T-helper 2 cell treated with Interferon-gamma antibody and Interleukin-4, amounts not matched to agents 100 ng/mL and 5 ng/mL, for 36 hours (primary cell): ENCODE measurements around the gene EXOC1L. TPM values are rescaled to one million over a fixed set of nuclear protein-coding genes. Genes with fewer than 3 reads are reported as not detected.
"Not testable (repeated sequence)": the region's sequence is repeated elsewhere in the genome, so short reads cannot be mapped to it uniquely, and the experiment has no call there.

Experiments
- intact Hi-C: fragments of 100-400 bp; cut with micrococcal nuclease; formaldehyde crosslinking; loops from one replicate; pipeline ENCODE4 v1.15.1; 2023
- total RNA-seq: library from RNA; stranded (reverse); gene quantifications from 2 replicates; pipeline ENCODE4 v1.2.3, GENCODE V29; 2022

EXOC1L gene
- total RNA-seq, 1 donor from 2014 or later, result not detected

DNA sequence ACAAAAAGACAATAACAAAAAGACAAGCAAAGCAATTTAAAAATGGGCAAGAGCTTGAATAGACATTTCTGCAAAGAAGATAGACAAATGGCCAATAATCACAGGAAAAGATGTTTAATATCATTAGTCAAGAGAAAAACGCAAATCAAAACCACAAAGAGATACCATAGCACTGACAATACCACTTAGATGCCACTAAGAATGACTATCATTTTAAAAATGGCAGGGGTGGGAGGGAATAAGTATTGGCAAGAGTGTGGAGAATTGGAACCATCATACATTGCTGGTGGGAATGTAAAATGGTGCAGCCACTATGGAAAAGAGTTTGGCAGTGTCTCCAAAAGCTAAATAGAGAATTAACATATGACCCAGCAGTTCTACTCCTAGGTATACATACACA is 18.8 kb downstream of the EXOC1L start:
- intact Hi-C loops, result no loop called here

GRCh38 chr4:55838952-55839351 is 19.4 kb downstream of the EXOC1L start:
- intact Hi-C loops, result no loop called here

GRCh38 chr4:55840956-55841355 is 21.4 kb downstream of the EXOC1L start:
- intact Hi-C loops, result no loop called here

DNA sequence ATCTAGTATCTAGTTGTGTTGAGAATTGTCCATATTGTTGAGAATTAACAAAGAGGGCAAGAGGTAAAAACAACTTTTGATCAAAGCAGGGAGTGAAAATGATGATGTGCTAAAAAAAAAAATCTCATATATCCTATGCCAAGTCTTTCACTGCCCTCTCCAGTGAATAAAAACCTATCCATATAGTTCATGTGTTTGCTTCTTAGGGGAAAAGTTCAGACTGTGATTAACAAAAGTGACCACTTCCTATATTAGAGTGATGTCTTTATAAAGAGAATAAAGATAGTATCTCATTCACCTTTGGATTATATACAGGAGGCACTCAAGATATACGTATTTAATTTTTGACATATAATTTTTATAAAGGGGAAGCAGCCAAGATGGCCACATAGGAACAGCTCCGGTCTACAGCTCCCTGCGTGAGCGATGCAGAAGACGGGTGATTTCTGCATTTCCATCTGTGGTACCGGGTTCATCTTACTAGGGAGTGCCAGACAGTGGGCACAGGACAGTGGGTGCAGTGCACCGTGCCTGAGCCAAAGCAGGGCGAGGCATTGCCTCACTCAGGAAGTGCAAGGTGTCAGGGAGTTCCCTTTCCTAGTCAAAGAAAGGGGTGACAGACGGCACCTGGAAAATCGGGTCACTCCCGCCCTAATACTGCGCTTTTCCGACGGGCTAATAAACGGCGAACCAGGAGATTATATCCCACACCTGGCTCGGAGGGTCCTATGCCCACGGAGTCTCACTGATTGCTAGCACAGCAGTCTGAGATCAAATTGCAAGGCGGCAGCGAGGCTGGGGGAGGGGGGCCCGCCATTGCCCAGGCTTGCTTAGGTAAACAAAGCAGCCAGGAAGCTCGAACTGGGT is 22.0 kb downstream of the EXOC1L start:
- intact Hi-C loops, result not testable (repeated sequence)

GRCh38 chr4:55842312-55842711 is 22.7 kb downstream of the EXOC1L start:
- intact Hi-C loops, result not testable (repeated sequence)

DNA sequence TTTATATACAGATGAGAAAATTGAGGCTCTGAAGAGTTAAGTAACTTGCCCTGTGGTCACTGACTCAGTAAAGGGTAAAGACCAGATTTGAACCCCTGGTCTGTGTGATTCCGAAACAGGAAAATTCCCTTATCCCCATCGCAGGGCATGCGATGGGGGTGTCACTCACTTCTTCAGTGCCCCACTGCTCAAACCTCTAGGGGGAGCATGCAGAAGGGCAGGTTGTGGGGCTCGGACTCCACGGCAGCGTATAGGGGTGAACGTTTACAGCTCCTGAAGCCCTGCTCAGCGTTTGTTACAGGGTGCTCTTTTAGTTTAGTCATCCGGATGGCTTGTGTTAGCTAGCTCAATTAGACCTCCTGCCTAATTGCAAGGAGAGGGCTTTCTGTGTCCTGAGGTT is 30.1 kb downstream of the EXOC1L start:
- intact Hi-C loops, result loop anchor here (5.0 kb wide), 3 partner anchors 58 to 1787 kb away; partner anchors contain the start of genes CHIC2 and SRD5A3

- intact Hi-C loops, result loop anchor here (2.0 to 5.0 kb wide), 7 partner anchors 55 to 1790 kb away; partner anchors contain the start of genes AASDH, CHIC2, PPAT and SRD5A3
These were observed 32.3 kb downstream of the EXOC1L start for GRCh38 chr4:55851885-55852284.

- intact Hi-C loops, result loop anchor here (1.0 to 5.0 kb wide), 11 partner anchors 54 to 1791 kb away; partner anchors contain the start of genes AASDH, CEP135, CHIC2 and CLOCK
These were observed 34.0 kb downstream of the EXOC1L start, which contains the start of gene EXOC1 for GRCh38 chr4:55853484-55854046. EXOC1 (plus strand) TSS chr4:55853648; CDS start chr4:55858324, 4,676 bp downstream.

DNA sequence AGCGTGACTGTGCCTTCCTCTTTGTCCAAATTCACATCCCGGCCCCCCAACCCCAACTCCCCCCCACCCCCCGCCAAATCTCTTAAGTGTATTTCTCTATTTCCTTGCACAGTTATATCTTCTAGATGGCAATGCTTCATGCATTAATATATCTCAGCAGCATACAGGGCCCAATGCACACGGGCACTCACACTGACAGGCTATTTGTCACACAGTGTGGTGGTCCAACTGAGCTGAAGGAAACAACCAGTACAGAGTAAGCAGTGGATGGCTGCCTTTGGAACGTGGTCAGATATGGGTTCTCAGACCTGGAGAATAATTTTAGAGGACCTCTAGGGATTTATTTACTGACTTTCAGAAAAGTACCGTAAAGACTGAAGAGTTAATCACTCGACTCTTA is 34.5 kb downstream of the EXOC1L start:
- intact Hi-C loops, result loop anchor here (5.0 kb wide), 3 partner anchors 53 to 1792 kb away; partner anchors contain the start of genes CHIC2 and SRD5A3

DNA sequence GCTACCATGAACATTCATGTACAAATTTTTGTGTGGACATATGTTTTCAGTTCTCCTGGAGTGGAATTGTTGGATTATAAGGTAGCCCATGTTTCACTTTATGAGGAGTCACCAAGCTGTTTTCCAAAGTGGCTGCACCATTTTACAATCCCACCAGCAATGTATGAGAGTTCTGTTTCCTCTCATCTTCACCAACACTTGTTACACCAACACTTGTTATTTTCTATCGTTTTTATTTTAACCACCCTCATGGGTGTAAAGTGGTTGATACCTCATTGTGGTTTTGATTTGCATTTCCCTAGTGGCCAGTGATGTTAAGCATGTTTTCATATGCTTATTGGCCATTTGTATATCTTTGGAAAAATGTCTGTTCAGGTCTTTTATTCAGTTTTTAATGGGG is 38.0 kb downstream of the EXOC1L start:
- intact Hi-C loops, result no loop called here

DNA sequence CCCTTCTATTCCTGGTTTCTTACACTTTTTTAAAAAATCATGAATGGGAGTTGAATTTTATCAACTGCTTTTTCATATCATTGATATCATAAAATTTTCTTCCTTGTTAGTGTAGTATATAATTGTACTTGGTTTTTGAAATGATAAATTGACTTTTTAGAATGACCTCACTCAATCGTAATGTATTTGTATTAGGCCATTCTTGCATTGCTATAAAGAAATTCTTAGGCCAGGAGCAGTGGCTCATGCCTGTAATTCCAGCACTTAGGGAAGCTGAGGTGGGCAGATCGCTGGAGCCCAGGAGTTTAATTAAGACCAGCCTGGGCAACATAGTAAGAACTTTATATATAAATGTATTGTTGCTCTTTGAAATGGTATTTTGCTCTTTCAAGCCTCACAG is 40.1 kb downstream of the EXOC1L start:
- intact Hi-C loops, result no loop called here

GRCh38 chr4:55864577-55865223 is 45.1 kb downstream of the EXOC1L start:
- intact Hi-C loops, result loop anchor here (5.0 kb wide), 3 partner anchors 317 to 892 kb away; partner anchors contain the start of genes CLOCK and SRD5A3

GRCh38 chr4:55865228-55865806 is 45.7 kb downstream of the EXOC1L start:
- intact Hi-C loops, result loop anchor here (5.0 kb wide), 3 partner anchors 318 to 893 kb away; partner anchors contain the start of genes CLOCK and SRD5A3

DNA sequence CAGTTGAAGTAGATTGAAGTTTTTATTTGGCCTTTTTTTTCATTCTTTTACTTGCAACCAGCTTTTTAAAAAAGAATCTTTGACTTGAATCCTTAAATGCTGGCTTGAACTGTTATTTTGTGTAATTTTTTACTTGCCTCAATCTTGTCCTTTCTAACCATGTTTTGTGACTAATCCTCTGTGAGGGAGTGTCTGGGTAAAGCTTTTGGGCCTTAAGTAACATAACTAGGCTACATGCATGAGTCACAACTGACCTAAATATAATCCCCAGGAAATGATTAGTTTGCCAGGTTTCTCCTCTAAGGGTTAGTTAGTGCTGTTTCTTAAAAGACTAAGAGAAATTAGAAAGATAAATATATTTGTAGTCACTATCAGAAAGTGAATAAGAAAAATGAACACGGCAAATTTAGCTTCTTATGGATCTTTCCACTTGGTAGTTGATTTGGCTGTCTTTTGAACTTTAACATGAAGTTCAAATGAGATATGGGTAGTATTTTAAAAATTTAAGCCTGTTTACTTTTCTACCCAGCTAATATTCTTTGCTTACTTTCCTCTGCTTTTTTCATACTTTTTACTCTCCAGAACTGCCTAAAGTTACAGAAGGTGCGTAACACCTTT is 46.8 kb downstream of the EXOC1L start:
- intact Hi-C loops, result loop anchor here (2.0 to 5.0 kb wide), 4 partner anchors 319 to 894 kb away; partner anchors contain the start of genes CLOCK and SRD5A3

DNA sequence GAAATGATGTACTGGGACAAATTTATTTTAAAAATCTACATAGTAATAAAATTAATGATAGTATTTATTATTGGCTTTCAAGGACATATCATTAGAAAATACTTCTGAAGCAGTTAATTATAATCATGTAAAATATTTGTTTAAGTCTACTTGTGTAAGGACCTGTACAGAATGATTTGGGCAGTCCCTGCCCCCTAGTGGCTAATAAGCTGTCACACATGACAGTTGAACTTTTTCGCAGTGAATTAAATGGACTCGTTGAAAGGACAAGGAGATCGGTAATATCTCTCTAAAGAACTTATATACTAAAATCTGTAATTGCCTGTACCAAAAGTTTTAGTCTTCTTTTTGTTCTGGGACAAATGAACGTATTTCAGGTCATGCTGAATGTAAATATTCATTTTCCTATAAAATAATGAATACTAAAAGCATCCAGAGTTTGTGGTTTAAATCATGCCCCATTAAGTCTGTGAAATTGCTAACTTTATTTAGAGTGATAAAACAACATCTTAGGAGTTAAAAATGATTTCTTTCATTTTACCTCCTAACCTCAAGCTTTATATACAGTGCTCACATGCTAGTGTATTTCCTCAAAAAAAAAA is 47.5 kb downstream of the EXOC1L start:
- intact Hi-C loops, result loop anchor here (2.0 to 5.0 kb wide), 4 partner anchors 320 to 895 kb away; partner anchors contain the start of genes CLOCK and SRD5A3

DNA sequence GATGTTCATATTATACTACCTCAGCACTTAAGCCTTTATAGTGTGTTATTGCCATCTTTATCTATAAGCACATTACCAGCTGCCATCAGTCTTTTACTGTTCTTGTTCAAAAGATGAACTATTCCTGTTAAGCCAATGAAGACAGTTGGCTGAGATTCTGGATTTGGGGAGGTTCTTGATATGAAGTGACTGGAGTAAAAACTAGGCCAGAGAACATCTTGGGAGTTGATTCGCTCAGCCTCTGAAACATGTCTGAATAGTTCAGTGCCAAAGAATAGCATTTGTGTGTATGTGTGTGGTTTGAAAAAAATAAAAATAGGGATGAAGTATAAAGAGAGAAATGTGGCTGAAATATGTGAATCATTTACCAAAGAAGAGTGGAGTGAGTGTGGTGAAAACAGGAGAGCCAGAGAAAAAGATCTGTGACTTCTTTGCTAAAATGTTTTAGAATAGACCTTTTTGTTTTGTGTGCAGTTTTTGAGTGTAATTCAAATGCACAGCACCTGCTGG is 49.0 kb downstream of the EXOC1L start:
- intact Hi-C loops, result loop anchor here (5.0 kb wide), 3 partner anchors 321 to 896 kb away; partner anchors contain the start of genes CLOCK and SRD5A3

GRCh38 chr4:55871299-55871800 is 51.8 kb downstream of the EXOC1L start:
- intact Hi-C loops, result no loop called here

- intact Hi-C loops, result no loop called here
These were observed 55.2 kb downstream of the EXOC1L start for GRCh38 chr4:55874831-55875230.

GRCh38 chr4:55876387-55876786 is 56.8 kb downstream of the EXOC1L start:
- intact Hi-C loops, result no loop called here

- intact Hi-C loops, result no loop called here
These were observed 59.6 kb downstream of the EXOC1L start for GRCh38 chr4:55879224-55879623.
